Activated T-helper 1 cell treated with anti-CD3 and anti-CD28 coated beads, Interleukin-12 subunit alpha, Interleukin-12 subunit beta, Interleukin-2, Interleukin-4 antibody, amounts not matched to agents 30 ng/mL and 10 ng/mL and 1 ng/mL, durations not matched to agents 14 hours and 24 hours and 36 hours (primary cell): ENCODE data around the gene TREH. TPM values are rescaled to one million over a fixed set of nuclear protein-coding genes. Genes with fewer than 3 reads are reported as not detected.

ENCODE experiments used
- DNase-seq: peaks from one replicate; pipeline ENCODE4 v3.0.0; 2021; ENCODE audit warnings: low spot score
- H3K27ac Mint-ChIP-seq: one replicate; pipeline ENCODE4 v1.8.0; 2021; ENCODE audit warnings: mild to moderate bottlenecking, mixed read lengths
- H3K27me3 Mint-ChIP-seq: one replicate; pipeline ENCODE4 v1.8.0; 2022; ENCODE audit warnings: mild to moderate bottlenecking, moderate library complexity, mixed read lengths; ENCODE audit not compliant: insufficient read depth
- H3K36me3 Mint-ChIP-seq: one replicate; pipeline ENCODE4 v1.8.0; 2021; ENCODE audit warnings: low read depth, mixed read lengths
- H3K4me1 Mint-ChIP-seq: one replicate; pipeline ENCODE4 v1.8.0; 2021; ENCODE audit warnings: low read depth, mixed read lengths
- H3K4me3 Mint-ChIP-seq: one replicate; pipeline ENCODE4 v1.8.0; 2021; ENCODE audit warnings: mild to moderate bottlenecking, moderate library complexity, mixed read lengths
- H3K9me3 Mint-ChIP-seq: one replicate; pipeline ENCODE4 v1.8.0; 2021; ENCODE audit warnings: mixed read lengths
- intact Hi-C: fragments of 100-400 bp; cut with micrococcal nuclease; formaldehyde crosslinking; loops from one replicate; pipeline ENCODE4 v1.15.1; 2024
- total RNA-seq: library from RNA; stranded (reverse); gene quantifications from 2 replicates; pipeline ENCODE4 v1.2.3, GENCODE V29; 2022

Gene TREH
- total RNA-seq, 1 donor from 2014 or later = not detected

DNA sequence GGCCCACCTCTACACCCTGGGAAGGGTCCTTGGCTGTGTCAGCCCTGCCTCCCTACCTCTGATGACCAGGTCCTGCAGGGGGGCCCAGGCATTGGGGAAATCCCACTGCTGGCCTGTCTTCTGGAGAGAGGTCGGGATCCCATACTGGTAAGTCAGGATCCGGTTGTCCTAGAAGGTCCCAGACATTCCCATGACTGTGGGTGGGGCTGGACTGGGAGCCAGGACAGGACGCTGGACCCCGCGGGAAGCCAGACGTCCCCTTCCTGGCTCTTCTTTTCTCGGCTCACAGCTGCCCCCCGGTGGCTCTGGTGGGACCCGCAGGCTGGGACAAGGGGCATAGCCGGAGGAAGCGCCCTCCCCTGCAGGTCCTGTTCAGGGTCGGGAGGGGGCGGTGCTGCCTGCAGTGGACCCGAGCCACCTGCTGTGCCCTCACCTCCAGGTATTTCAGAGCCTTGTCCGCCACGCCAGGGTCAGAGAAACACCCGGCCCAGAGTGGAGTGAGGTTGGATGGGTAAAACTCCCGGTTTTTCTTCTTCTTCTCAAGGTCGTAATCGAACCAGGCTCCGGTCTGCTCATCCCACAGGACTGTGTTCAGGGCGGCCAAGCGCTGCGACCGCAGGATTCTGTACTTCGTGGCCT, 20.0 kb downstream of the TREH start:
- Mint-ChIP-seq H3K27ac (no peak overlapping the region), H3K4me1 (no peaks in the 10 kb centered on the region), H3K4me3 (no peak overlapping the region), H3K27me3 (peaks cover 9% of the 10 kb centered on the region), H3K36me3 (no peaks in the 10 kb centered on the region), H3K9me3 (no peaks in the 10 kb centered on the region)
- DNase-seq = peak; percentile 74
- intact Hi-C loops = loop anchor here (1.0 kb wide), 3 partner anchors 64 to 514 kb away; partner anchors contain the start of gene UPK2

DNA sequence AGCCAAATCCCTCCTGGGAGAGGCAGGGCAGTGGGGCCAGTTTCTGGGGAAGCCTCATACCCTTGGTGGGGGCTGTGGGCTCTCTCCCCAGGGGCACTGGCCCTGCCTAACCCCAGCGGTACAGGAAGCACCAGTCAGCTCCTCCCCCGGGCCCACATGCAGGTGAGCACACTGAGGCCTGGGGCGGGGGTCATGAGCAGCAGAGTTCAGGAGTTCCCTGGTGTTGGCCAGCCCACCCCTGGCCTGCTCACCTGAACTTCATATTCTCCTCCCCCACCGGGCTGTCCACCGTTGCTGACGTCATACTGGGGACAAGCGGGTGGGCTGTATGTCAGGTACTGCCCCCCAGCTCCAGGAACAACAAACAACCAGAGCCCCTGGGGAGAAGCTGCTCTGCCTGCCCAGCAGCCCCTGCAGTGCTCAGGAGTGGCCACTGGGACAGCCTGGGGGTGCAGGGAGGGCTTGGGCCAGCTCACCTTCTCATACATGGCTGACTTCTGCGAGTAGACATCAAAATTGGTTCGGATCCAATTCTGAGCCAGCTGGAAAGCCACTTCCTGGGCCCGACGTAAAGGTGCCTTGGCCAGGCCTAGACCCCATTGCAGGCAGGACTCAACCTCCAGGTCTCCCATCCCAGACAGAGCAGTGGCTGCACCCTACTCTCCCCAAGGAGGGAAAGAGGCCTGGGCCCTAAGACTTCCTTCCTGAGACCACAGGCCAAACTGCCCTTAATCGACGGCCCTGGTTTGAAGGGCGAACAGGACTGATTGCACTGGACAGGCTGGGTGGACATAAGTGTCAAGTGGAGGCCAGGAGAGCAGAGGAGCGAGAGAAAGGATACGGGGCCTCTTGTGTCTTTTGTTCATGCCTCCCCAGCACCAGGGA, 20.8 kb downstream of the TREH start:
- Mint-ChIP-seq H3K27ac (no peak overlapping the region), H3K4me1 (no peaks in the 10 kb centered on the region), H3K27me3 (peaks cover 9% of the 10 kb centered on the region), H3K9me3 (no peaks in the 10 kb centered on the region), H3K4me3 (no peak overlapping the region), H3K36me3 (no peaks in the 10 kb centered on the region)
- no peak for DNase-seq
- intact Hi-C loops = loop anchor here (1.0 kb wide), 3 partner anchors 63 to 513 kb away; partner anchors contain the start of gene UPK2

DNA sequence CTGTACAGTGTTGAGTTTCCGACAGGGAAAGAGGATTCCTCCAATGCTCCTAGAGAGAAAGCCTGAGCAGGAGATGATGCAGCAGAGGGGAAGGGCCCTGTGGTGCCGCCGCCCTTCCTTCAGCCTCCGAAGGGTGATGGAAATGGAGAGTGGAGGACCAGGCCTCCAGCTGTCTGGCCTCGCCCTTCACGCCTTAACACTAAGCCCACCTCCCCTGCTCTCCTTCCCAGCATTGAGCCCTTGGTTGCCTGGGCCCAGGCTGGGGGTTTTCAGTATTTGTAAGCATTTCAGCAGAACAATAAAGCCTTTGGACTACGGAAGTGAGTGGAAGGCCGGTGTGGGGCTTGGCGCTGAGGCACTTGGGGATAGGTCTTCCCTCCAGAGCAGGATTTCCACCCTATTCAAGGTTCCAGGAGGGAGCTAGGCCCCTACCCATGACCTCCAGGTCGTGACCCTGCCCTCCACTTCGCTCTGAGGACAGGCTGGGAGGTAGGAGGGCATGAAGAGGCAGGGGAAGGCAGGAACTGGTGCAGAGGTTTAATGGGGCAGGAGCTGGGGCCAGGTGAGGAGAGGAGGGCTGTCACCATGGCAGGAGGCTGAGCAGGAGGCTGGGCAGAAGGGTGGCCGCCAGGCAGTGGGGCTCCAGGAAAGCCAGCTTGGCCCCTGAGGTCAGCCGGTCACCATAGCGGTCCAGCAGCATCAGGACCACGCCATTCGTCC, 21.6 kb downstream of the TREH start:
- DNase-seq = no peak
- no peak overlapping the region for H3K27ac Mint-ChIP-seq
- peaks cover under 1% of the 10 kb centered on the region for H3K4me1 Mint-ChIP-seq
- no peak overlapping the region for H3K4me3 Mint-ChIP-seq
- H3K27me3 Mint-ChIP-seq = peaks cover 7% of the 10 kb centered on the region
- no peaks in the 10 kb centered on the region for H3K36me3 Mint-ChIP-seq
- H3K9me3 Mint-ChIP-seq = no peaks in the 10 kb centered on the region
- intact Hi-C loops = no loop called here

DNA sequence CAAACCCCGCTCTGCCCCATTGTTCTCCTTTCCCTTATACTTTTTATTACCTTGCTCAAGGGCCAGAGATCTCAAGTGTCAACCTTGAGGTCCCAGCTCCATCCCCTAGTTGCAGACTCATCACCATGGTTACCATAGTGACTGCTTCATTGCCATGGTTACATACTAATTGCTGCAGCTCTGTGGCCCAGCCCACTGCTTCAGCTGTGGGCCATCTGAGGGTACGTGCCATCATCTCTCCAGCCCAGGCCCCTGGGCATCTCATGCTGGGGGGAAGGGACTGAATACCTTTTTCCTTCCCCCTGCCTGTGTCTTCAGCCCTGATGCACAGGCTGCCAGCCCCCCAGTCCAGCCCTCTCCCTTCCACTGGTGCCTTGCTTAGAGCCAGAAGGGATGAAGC, 22.2 kb downstream of the TREH start:
- Mint-ChIP-seq H3K36me3 (no peaks in the 10 kb centered on the region), H3K4me1 (peaks cover 6% of the 10 kb centered on the region), H3K9me3 (no peaks in the 10 kb centered on the region), H3K4me3 (no peak overlapping the region), H3K27ac (no peak overlapping the region), H3K27me3 (peaks cover 7% of the 10 kb centered on the region)
- intact Hi-C loops = no loop called here
- no peak for DNase-seq

DNA sequence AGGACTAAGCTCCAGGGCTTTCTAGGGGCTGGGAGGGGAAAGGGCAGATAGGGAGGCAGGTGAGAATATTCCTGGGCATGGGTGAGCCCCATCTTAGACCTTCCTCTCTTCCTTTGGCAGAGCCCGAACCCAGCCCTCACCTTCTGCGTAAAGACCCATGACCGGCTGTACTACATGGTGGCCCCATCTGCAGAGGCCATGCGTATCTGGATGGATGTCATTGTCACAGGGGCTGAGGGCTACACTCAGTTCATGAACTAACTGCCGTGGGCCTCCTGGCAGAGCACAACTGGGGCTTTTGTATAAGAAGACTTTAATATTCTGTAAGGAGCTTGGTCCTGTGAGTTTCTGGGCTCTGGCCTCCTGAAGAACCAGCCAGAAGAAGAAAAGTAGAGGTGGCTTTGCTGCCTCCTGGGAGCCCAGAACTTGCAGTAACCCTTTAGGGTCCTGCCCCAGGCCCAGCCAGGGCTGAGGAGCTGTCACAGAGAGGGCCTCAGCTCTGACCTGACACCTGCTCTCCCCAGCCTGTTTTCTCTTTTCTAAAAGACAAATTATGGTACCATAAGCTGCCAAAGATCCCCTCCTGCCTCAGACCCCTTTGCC, 22.8 kb downstream of the TREH start:
- H3K27me3 Mint-ChIP-seq = peaks cover 7% of the 10 kb centered on the region
- intact Hi-C loops = no loop called here
- no peak overlapping the region for H3K27ac Mint-ChIP-seq
- DNase-seq = no peak
- H3K9me3 Mint-ChIP-seq = no peaks in the 10 kb centered on the region
- no peaks in the 10 kb centered on the region for H3K36me3 Mint-ChIP-seq
- H3K4me1 Mint-ChIP-seq = peaks cover 6% of the 10 kb centered on the region
- no peak overlapping the region for H3K4me3 Mint-ChIP-seq

DNA sequence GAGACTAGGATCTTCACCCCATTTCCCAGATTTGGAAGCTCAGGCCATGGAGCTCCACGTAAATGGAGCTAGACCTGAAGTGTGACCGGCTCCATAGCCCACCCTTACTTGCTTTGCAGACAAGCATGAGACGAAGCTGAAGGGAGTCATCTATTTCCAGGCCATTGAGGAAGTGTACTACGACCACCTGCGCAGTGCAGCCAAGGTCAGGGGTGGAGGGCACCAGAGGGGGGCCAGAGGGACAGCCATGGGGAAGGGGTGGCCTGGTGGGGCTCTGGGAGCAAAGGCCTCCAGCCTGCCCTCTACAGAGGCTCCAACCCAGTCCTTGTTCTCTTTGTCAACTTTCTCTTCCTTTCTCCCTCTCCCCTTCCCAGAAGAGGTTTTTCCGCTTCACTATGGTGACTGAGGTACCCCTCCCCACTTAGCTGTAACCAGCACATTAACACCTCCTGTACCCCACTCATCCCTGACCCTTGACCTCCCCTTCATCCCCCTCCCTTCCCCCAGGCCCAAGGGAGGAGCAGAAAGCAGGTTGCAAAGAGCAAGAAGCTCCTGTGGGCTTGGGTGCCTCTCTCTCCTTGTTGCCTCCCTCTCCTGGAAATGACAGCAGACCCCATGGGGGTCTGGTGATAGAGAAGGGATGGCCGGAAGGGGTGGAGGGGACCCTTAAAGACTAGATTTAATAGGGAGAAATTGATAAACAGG, 23.8 kb downstream of the TREH start:
- no peaks in the 10 kb centered on the region for H3K36me3 Mint-ChIP-seq
- H3K4me3 Mint-ChIP-seq = no peak overlapping the region
- no peaks in the 10 kb centered on the region for H3K9me3 Mint-ChIP-seq
- intact Hi-C loops = no loop called here
- peaks cover 7% of the 10 kb centered on the region for H3K27me3 Mint-ChIP-seq
- DNase-seq = no peak
- H3K4me1 Mint-ChIP-seq = peaks cover 6% of the 10 kb centered on the region
- H3K27ac Mint-ChIP-seq = no peak overlapping the region

DNA sequence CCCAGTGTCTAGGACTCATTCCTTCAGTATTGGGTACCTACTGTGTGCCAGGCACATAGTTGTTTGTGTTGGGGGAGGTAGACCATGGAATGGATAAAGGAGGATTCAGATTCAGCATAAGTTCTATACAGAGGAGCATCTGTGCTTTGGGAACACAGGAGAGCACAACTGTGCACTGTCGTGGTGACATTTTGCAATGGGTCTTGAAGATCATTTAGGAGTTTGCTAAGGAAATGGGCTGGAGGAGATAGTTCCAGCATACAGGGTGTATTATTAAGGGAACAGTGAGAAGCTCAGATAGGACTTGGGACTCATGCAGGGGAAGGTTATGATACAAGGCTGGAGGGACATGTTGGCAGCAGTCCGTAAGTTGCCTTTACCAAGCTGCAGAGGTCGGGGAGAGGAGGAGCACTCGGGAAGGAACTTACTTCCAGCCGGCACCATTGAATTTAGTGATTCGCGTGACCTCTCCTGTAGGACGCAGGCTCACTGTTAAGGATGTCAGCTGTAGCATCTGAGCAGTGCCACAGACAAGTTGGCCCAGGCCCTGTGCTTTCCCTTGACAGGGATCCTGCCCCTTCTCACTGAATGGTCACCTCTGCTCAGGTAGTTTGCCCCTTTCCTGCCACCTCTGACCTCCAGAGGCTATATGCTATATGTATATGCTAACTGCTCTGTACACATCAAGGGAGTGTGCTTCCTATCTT, 25.6 kb downstream of the TREH start:
- DNase-seq = no peak
- no peaks in the 10 kb centered on the region for H3K36me3 Mint-ChIP-seq
- H3K4me1 Mint-ChIP-seq = peaks cover 6% of the 10 kb centered on the region
- H3K4me3 Mint-ChIP-seq = no peak overlapping the region
- no peaks in the 10 kb centered on the region for H3K9me3 Mint-ChIP-seq
- intact Hi-C loops = no loop called here
- H3K27ac Mint-ChIP-seq = no peak overlapping the region
- peaks cover 4% of the 10 kb centered on the region for H3K27me3 Mint-ChIP-seq

DNA sequence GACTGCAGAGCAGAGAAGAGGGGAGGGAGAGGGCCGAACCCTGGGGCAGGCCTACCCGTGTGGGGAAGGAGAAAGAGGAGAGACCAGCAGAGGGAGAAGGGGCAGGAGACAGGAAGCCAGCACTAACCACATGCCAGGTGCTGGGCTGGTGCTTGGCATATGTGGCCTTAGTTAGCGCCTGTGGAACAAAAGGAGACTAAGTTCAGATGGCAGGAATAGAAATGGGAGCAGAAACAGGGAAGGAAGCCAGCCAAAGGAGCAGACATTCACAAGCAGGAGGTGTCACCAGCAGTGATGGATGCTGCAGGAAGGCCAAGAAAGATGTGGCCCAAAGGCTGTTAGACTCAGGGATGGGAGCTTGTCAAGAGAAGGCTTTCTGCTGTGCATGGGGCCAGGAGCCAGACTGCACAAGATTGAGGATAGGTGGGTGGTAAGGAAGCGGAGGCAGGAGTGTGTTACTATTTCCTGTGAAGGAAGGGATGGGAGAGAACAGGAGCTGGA, 26.7 kb downstream of the TREH start:
- H3K4me3 Mint-ChIP-seq = no peak overlapping the region
- DNase-seq = no peak
- no peaks in the 10 kb centered on the region for H3K9me3 Mint-ChIP-seq
- H3K36me3 Mint-ChIP-seq = no peaks in the 10 kb centered on the region
- H3K4me1 Mint-ChIP-seq = peaks cover 6% of the 10 kb centered on the region
- peaks cover 6% of the 10 kb centered on the region for H3K27me3 Mint-ChIP-seq
- no peak overlapping the region for H3K27ac Mint-ChIP-seq
- intact Hi-C loops = no loop called here

DNA sequence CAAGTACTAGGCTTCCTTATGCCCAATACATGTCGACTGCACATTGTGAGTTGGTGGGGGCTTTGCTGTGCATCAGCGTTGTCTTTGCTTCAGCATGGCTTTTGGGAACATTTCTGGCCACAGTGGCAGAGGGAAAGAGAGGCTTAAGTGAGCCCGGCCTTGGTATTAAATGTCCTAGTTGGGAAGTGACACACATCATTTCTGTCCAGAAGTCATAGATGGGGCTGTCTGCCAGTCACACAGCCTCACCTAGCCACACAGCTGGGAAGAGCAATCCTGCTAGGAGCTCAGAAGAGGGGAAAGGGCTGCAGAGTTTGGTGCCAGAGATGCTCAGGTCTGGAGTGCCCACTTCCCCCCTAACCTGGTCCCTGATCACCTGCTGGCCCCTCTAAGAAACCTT, 27.6 kb downstream of the TREH start:
- H3K36me3 Mint-ChIP-seq = no peaks in the 10 kb centered on the region
- H3K4me1 Mint-ChIP-seq = peaks cover 6% of the 10 kb centered on the region
- no peaks in the 10 kb centered on the region for H3K9me3 Mint-ChIP-seq
- intact Hi-C loops = no loop called here
- peaks cover 2% of the 10 kb centered on the region for H3K27me3 Mint-ChIP-seq
- DNase-seq = no peak
- no peak overlapping the region for H3K4me3 Mint-ChIP-seq
- no peak overlapping the region for H3K27ac Mint-ChIP-seq

DNA sequence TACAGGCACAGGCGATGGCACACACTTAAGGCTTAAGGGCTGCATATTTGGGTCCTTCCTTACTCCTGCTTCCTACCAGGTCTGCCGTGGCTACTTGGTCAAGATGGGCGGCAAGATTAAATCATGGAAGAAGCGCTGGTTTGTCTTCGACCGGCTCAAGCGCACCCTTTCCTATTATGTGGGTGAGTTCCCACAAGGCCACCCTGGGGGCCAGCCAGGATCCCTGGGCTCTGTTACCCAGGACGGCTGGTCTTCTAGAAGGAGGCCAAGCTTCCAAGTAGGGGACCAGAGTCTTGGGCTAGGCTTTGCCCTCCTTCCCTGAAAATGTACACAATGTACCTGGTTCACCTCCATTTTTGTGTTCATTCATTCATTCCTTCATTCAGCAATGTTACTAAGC, 29.1 kb downstream of the TREH start:
- Mint-ChIP-seq H3K9me3 (no peaks in the 10 kb centered on the region), H3K36me3 (no peaks in the 10 kb centered on the region), H3K27ac (no peak overlapping the region), H3K27me3 (peaks cover 5% of the 10 kb centered on the region), H3K4me1 (peaks cover 6% of the 10 kb centered on the region), H3K4me3 (no peak overlapping the region)
- no peak for DNase-seq
- intact Hi-C loops = no loop called here

DNA sequence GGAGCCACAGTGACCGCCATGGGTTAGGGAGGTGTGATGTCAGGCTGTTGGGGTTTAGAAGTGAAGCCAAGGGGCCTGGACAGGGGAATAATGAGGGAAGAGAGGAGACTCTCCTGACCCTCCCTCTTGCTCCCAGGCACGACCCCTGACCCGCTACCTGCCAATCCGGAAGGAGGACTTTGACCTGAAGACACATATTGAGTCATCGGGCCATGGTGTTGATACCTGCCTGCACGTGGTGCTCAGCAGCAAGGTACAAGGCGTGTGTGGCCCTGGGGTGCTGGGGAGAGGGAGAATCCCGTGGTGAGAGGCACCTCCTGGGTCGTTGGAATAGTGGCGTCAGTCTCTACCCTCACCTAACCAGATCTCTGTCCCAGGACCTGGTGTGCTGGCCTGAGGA, 29.5 kb downstream of the TREH start:
- H3K27ac Mint-ChIP-seq = no peak overlapping the region
- no peak overlapping the region for H3K4me3 Mint-ChIP-seq
- intact Hi-C loops = no loop called here
- H3K36me3 Mint-ChIP-seq = no peaks in the 10 kb centered on the region
- H3K27me3 Mint-ChIP-seq = peaks cover 5% of the 10 kb centered on the region
- no peaks in the 10 kb centered on the region for H3K9me3 Mint-ChIP-seq
- DNase-seq = no peak
- H3K4me1 Mint-ChIP-seq = peaks cover 6% of the 10 kb centered on the region

DNA sequence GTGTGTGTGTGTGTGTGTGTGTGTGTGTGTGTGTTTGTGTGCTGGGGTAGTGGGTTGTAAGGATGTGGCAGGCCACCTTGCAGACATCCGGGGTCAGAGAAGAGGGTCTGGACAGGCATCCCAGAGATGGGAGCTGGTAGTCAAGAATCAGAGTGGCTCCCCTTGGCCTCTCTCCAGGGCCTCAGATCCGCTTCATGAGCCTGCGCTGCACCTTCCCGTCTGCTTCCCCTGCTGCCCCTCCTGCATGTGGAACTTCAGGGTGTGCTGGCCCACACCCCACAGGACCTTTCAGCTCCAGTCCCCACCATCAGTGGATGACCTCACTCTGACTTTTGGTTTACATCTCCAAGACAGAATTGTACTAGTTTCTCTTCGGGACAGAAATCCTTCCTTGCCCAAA, 31.2 kb downstream of the TREH start:
- Mint-ChIP-seq H3K9me3 (no peaks in the 10 kb centered on the region), H3K27me3 (peaks cover 5% of the 10 kb centered on the region), H3K36me3 (no peaks in the 10 kb centered on the region), H3K27ac (no peak overlapping the region), H3K4me3 (no peak overlapping the region), H3K4me1 (peaks cover 6% of the 10 kb centered on the region)
- DNase-seq = no peak
- intact Hi-C loops = no loop called here
